K562 treated with DMSO at 1 percent for 48 hours (cell line): ENCODE results near the gene CILP2. TPM values are rescaled to one million over a fixed set of nuclear protein-coding genes. Genes with fewer than 3 reads are reported as not detected.

Experiments used
- total RNA-seq: library from RNA; unstranded; fragments of 300-600 nt; gene quantifications from 2 replicates; pipeline ENCODE4 v1.2.3, GENCODE V29; 2022; ENCODE audit warnings: low replicate concordance; ENCODE audit errors: extremely low read depth

The CILP2 gene, protein sequence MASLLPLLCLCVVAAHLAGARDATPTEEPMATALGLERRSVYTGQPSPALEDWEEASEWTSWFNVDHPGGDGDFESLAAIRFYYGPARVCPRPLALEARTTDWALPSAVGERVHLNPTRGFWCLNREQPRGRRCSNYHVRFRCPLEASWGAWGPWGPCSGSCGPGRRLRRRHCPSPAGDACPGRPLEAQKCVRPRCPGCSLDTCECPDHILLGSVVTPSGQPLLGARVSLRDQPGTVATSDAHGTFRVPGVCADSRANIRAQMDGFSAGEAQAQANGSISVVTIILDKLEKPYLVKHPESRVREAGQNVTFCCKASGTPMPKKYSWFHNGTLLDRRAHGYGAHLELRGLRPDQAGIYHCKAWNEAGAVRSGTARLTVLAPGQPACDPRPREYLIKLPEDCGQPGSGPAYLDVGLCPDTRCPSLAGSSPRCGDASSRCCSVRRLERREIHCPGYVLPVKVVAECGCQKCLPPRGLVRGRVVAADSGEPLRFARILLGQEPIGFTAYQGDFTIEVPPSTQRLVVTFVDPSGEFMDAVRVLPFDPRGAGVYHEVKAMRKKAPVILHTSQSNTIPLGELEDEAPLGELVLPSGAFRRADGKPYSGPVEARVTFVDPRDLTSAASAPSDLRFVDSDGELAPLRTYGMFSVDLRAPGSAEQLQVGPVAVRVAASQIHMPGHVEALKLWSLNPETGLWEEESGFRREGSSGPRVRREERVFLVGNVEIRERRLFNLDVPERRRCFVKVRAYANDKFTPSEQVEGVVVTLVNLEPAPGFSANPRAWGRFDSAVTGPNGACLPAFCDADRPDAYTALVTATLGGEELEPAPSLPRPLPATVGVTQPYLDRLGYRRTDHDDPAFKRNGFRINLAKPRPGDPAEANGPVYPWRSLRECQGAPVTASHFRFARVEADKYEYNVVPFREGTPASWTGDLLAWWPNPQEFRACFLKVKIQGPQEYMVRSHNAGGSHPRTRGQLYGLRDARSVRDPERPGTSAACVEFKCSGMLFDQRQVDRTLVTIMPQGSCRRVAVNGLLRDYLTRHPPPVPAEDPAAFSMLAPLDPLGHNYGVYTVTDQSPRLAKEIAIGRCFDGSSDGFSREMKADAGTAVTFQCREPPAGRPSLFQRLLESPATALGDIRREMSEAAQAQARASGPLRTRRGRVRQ
- total RNA-seq = not detected in 2 replicates

GRCh38 chr19:19538061-19538784 is at the start of gene CILP2:
Gene CILP2 (plus strand): TSS chr19:19538265. CDS start chr19:19538350, 85 bp downstream.

DNA sequence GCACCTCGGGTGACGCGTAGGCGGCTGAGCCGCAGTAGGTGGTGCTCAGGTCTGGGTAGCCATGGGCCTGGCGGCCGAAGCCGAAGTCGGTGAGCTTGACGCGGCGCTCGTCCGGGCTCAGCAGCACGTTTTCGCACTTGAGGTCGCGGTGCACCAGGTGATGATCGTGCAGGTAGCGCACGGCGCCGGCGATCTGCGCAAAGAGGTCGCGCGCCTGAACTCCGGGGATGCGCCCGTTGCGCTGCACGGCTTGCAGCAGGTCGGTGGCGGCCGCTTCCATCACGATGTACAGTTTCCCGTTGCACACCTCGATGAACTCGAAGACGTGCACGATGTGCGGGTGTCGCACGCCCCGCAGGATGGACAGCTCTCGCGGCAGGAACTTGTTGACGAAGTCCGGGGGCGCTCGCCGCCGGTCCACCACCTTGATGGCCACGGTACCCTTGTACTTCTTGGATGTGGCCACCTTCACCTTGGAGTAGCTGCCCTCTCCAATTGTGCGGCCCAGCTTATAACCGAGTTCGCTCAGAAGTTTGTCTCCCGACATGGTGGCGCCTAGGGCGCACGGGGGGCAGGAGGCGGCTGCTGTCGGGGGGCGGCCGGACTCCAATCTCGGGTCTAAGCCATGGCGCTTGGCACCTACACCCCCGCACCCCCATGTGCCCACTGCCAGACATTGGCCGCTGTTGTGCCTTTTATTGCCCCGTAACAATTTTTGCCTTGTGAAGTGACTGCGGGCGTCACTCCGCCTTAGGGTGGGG is 23.0 kb upstream of the CILP2 start, which contains the start of gene TSSK6:
TSSK6 (minus strand) TSS at position 668 of the 761 bp plus-strand sequence; CDS start at position 547, 121 bp downstream.

GRCh38 chr19:19515642-19516519 is 22.2 kb upstream of the CILP2 start, which contains the start of gene NDUFA13:
Gene NDUFA13 (plus strand): TSS chr19:19516225. CDS start chr19:19516239, 14 bp downstream.

DNA sequence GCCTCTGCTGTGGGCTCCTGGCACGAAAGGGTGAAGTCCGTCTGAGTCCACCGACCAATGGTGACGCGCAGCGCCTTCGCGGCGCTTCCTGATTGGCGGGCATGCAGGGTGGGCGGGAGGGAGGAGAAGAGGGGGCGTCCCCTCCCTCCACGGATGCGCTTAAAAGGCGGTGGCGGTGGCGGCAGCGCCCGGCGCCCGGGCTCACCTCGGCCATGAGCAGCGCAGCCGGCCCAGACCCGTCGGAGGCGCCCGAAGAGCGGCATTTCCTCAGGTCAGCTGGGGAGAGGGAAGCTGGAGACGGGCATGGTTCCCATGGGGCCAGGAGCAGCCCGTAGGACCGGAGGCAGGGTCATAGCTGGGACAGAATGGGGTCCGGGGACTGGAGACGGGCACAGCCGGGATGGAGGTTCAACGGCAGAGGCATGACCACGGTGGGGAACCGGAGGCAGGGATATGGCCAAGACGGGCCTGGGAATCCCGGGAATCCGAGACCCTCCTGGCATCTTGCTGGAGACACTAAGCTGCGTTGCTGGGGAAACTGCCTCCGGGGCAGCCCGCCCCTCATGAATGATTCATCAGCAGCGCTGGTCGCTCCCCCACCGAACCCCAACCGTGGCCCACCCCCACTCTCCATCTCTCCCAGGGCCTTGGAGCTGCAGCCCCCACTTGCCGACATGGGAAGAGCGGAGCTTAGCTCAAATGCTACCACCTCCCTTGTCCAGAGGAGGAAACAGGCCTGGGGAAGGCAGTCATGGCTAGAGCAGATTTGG is 9.2 kb upstream of the CILP2 start, which contains the start of gene YJEFN3:
YJEFN3 (plus strand) TSS at position 191 of the 770 bp plus-strand sequence; CDS start at position 213, 22 bp downstream.

Other genes starting within 250 kb of the CILP2 start
- gene SUGP1, start 217.8 kb upstream of the CILP2 start, total RNA-seq = not detected in 2 replicates
- gene MAU2, start 217.4 kb upstream of the CILP2 start, total RNA-seq = not detected in 2 replicates
- gene GATAD2A, start 132.6 kb upstream of the CILP2 start, total RNA-seq = not detected in 2 replicates
- not detected in 2 replicates for gene TSSK6, start 22.7 kb upstream of the CILP2 start, total RNA-seq
- not detected in 2 replicates for gene NDUFA13, start 22.0 kb upstream of the CILP2 start, total RNA-seq
- gene YJEFN3, start 9.4 kb upstream of the CILP2 start, total RNA-seq = not detected in 2 replicates
- gene PBX4, start 80.4 kb downstream of the CILP2 start, total RNA-seq = not detected in 2 replicates
- gene LPAR2, start 90.0 kb downstream of the CILP2 start, total RNA-seq = not detected in 2 replicates
- gene GMIP, start 105.4 kb downstream of the CILP2 start, total RNA-seq = not detected in 2 replicates
- 205 TPM in 1 of 2 replicates, not detected in the other for gene ATP13A1, start 125.4 kb downstream of the CILP2 start, total RNA-seq
- not detected in 2 replicates for gene ZNF101, start 130.6 kb downstream of the CILP2 start, total RNA-seq
- not detected in 2 replicates for gene ZNF14, start 194.8 kb downstream of the CILP2 start, total RNA-seq